HCT116 (cell line): ENCODE measurements around the gene RHOT1. TPM values are rescaled to one million over a fixed set of nuclear protein-coding genes. Genes with fewer than 3 reads are reported as not detected.

ENCODE experiments used
- ATAC-seq: fragments of 200-7000 bp; cut with Tn5 transposase; 2 replicates; pipeline ENCODE4 v1.9.1; 2020; ENCODE audit warnings: mild to moderate bottlenecking, moderate library complexity
- BruUV-seq: library from RNA; stranded (reverse); fragments of 400-500 nt; replicated peaks from 2 replicates; lab custom pipeline; 2021; lab: Mats Ljungman, UMichigan
- CTCF ChIA-PET: fragments of 300-600 bp; sonication (Branson Sonifier 250); formaldehyde crosslinking; loops from one replicate; lab custom pipeline; 2021; ENCODE audit warnings: antibody characterized with exemption; lab: Charles Lee
- POLR2A ChIA-PET: fragments of 300-600, 350-600 bp; sonication (Branson Sonifier 250); formaldehyde crosslinking; loops from one replicate; lab custom pipeline; 2021; ENCODE audit warnings: antibody characterized with exemption; lab: Charles Lee
- RAD21 ChIA-PET, 2 experiments: fragments of 300-600 bp; sonication (Branson Sonifier 250); formaldehyde crosslinking; loops; one replicate each; lab custom pipeline; 2023; ENCODE audit warnings: low total read pairs in 2 of 2; ENCODE audit not compliant: uncharacterized antibody in 2 of 2, unreplicated experiment in 2 of 2, low non-redundant PET in 1 of 2; lab: Charles Lee
- DNase-seq: peaks from one replicate; pipeline ENCODE4 v3.0.0-alpha.2; 2010; ENCODE audit warnings: low read depth, low spot score
- H2AFZ ChIP-seq: fragments of 200-600 bp; shearing (Covaris generic), sonication (generic); 2 replicates; pipeline ENCODE4 v1.6.1; 2017; ENCODE audit warnings: low read depth, mixed run types, mixed read lengths, antibody characterized with exemption, low read length; ENCODE audit not compliant: poor library complexity, severe bottlenecking
- H3K27ac ChIP-seq: 2 replicates; pipeline ENCODE4 v1.5.1; 2012; ENCODE audit warnings: low read depth, low read length
- H3K27me3 ChIP-seq: fragments of 200-600 bp; sonication (generic); 2 replicates; pipeline ENCODE4 v1.6.1; 2016; ENCODE audit warnings: mixed run types, low read length, mixed read lengths; ENCODE audit not compliant: insufficient read depth
- H3K36me3 ChIP-seq, 2 experiments: fragments of 200-500 bp in 1 of 2; fragments of 200-600 bp in 1 of 2; sonication (Bioruptor generic) in 1 of 2; sonication (generic) in 1 of 2; 2 replicates each; pipeline versions ENCODE4 v1.5.1 to v1.6.1; 2014 to 2016; ENCODE audit warnings: low read length in 2 of 2, inconsistent platforms in 1 of 2, mixed read lengths in 1 of 2, mixed run types in 1 of 2; ENCODE audit not compliant: insufficient read depth in 2 of 2, control insufficient read depth in 1 of 2
- H3K4me1 ChIP-seq, 2 experiments: fragments of 200-600 bp in 1 of 2; sonication (generic) in 1 of 2; 2 replicates each; pipeline versions ENCODE4 v1.5.1 to v1.6.1; 2012 to 2017; ENCODE audit warnings: low read length in 2 of 2, inconsistent platforms in 1 of 2, mild to moderate bottlenecking in 1 of 2, mixed read lengths in 1 of 2, mixed run types in 1 of 2, moderate library complexity in 1 of 2; ENCODE audit not compliant: insufficient read depth in 2 of 2, control insufficient read depth in 1 of 2
- H3K4me2 ChIP-seq: fragments of 200-600 bp; sonication (generic); 2 replicates; pipeline ENCODE4 v1.6.1; 2017; ENCODE audit warnings: mixed run types, low read length, mixed read lengths
- H3K4me3 ChIP-seq, 2 experiments: fragments of 200-600 bp in 1 of 2; sonication (generic) in 1 of 2; replicated peaks in 1 of 2; 2 replicates each; pipeline ENCODE4 v1.5.1; 2011 to 2016; ENCODE audit warnings: low read length in 2 of 2, control low read depth in 1 of 2, low read depth in 1 of 2, mild to moderate bottlenecking in 1 of 2, mixed read lengths in 1 of 2, mixed run types in 1 of 2
- H3K79me2 ChIP-seq: fragments of 200-600 bp; sonication (generic); 2 replicates; pipeline ENCODE4 v1.6.1; 2017; ENCODE audit warnings: mild to moderate bottlenecking, mixed run types, low read length, moderate library complexity, mixed read lengths; ENCODE audit not compliant: insufficient read depth
- H3K9ac ChIP-seq: fragments of 200-600 bp; sonication (generic); 2 replicates; pipeline ENCODE4 v1.6.1; 2016; ENCODE audit warnings: low read length, mixed read lengths
- H3K9me2 ChIP-seq: fragments of 200-600 bp; sonication (generic), shearing (Covaris generic); 2 replicates; pipeline ENCODE4 v1.6.1; 2017; ENCODE audit warnings: mixed run types, mild to moderate bottlenecking, moderate library complexity; ENCODE audit not compliant: insufficient read depth
- H3K9me3 ChIP-seq, 2 experiments: fragments of 200-500 bp in 1 of 2; fragments of 200-600 bp in 1 of 2; sonication (Bioruptor generic) in 1 of 2; sonication (generic) in 1 of 2; 2 replicates each; pipeline ENCODE4 v1.6.1; 2014 to 2017; ENCODE audit warnings: low read length in 2 of 2, mixed read lengths in 2 of 2, inconsistent platforms in 1 of 2, low read depth in 1 of 2, mild to moderate bottlenecking in 1 of 2, mixed run types in 1 of 2, moderate library complexity in 1 of 2; ENCODE audit not compliant: control insufficient read depth in 1 of 2, insufficient read depth in 1 of 2
- H4K20me1 ChIP-seq: fragments of 200-600 bp; sonication (generic), shearing (Covaris generic); 2 replicates; pipeline ENCODE4 v1.6.1; 2017; ENCODE audit warnings: mixed run types, mild to moderate bottlenecking, moderate library complexity; ENCODE audit not compliant: insufficient read depth
- ATF3 ChIP-seq: IDR thresholded peaks from 2 replicates; pipeline ENCODE4 v1.6.1; 2012
- CBX3 ChIP-seq: IDR thresholded peaks from 2 replicates; pipeline ENCODE4 v1.6.1; 2012; ENCODE audit warnings: low read depth
- CEBPB ChIP-seq: IDR thresholded peaks from 2 replicates; pipeline ENCODE4 v1.6.1; 2012; ENCODE audit warnings: low read depth
- CTCF ChIP-seq, 3 experiments: fragments of 200-600 bp in 1 of 3; sonication (generic) in 1 of 3; IDR thresholded peaks in 2 of 3; conservative IDR thresholded peaks in 1 of 3; 2 replicates each; pipeline ENCODE4 v1.5.1; 2012 to 2017; ENCODE audit warnings: low read depth in 2 of 3, low read length in 2 of 3, antibody characterized with exemption in 1 of 3, borderline replicate concordance in 1 of 3, control low read depth in 1 of 3, mild to moderate bottlenecking in 1 of 3, mixed read lengths in 1 of 3, mixed run types in 1 of 3, moderate library complexity in 1 of 3; ENCODE audit not compliant: insufficient read depth in 1 of 3
- EGR1 ChIP-seq: IDR thresholded peaks from 2 replicates; pipeline ENCODE4 v1.6.1; 2012; ENCODE audit warnings: low read depth
- ELF1 ChIP-seq: IDR thresholded peaks from 2 replicates; pipeline ENCODE4 v1.6.1; 2012; ENCODE audit warnings: low read depth, borderline replicate concordance
- EZH2 ChIP-seq: fragments of 200-600 bp; sonication (generic); IDR thresholded peaks from 2 replicates; pipeline ENCODE4 v1.6.1; 2017; ENCODE audit warnings: antibody characterized with exemption, mixed run types
- FOSL1 ChIP-seq: IDR thresholded peaks from 2 replicates; pipeline ENCODE4 v1.6.1; 2012; ENCODE audit warnings: low read depth
- MAX ChIP-seq: IDR thresholded peaks from 2 replicates; pipeline ENCODE4 v1.6.1; 2012
- POLR2A ChIP-seq: IDR thresholded peaks from 2 replicates; pipeline ENCODE4 v1.7.0; 2011; ENCODE audit warnings: borderline replicate concordance; ENCODE audit not compliant: insufficient read depth, insufficient read length; ENCODE audit errors: extremely low read depth
- RAD21 ChIP-seq: IDR thresholded peaks from 2 replicates; pipeline ENCODE4 v1.6.1; 2012; ENCODE audit warnings: low read depth, mild to moderate bottlenecking
- REST ChIP-seq: IDR thresholded peaks from 2 replicates; pipeline ENCODE4 v1.6.1; 2012; ENCODE audit warnings: low read depth
- SIN3A ChIP-seq: IDR thresholded peaks from 2 replicates; pipeline ENCODE4 v1.6.1; 2012; ENCODE audit warnings: low read depth
- SRF ChIP-seq: IDR thresholded peaks from 2 replicates; pipeline ENCODE4 v1.6.1; 2012; ENCODE audit warnings: low read depth
- TCF7L2 ChIP-seq: IDR thresholded peaks from 2 replicates; pipeline ENCODE4 v1.7.0; 2011; ENCODE audit warnings: borderline replicate concordance, inconsistent platforms; ENCODE audit not compliant: insufficient read depth, insufficient read length; ENCODE audit errors: extremely low read depth
- YY1 ChIP-seq: IDR thresholded peaks from 2 replicates; pipeline ENCODE4 v1.6.1; 2011; ENCODE audit warnings: low read length, low read depth, moderate library complexity, mild to moderate bottlenecking; ENCODE audit not compliant: insufficient replicate concordance; ENCODE audit errors: extremely low read depth
- ZBTB33 ChIP-seq: IDR thresholded peaks from 2 replicates; pipeline ENCODE4 v1.6.1; 2011; ENCODE audit warnings: mild to moderate bottlenecking, low read length, moderate library complexity; ENCODE audit not compliant: insufficient replicate concordance; ENCODE audit errors: extremely low read depth
- ZFX ChIP-seq: fragments of 450-650 bp; IDR thresholded peaks from 2 replicates; pipeline ENCODE4 v1.6.1; 2017
- ZNF274 ChIP-seq: fragments of 200-500 bp; sonication (Bioruptor generic); IDR thresholded peaks from 2 replicates; pipeline ENCODE4 v1.6.1; 2014; ENCODE audit warnings: mild to moderate bottlenecking, low read depth, low read length, inconsistent platforms
- intact Hi-C: fragments of 100-400 bp; cut with micrococcal nuclease; formaldehyde crosslinking; loops from 2 replicates; pipeline ENCODE4 v1.10.0; 2022
- total RNA-seq: library from RNA; stranded (reverse); gene quantifications from one replicate; pipeline ENCODE4 v1.2.1, GENCODE V29; 2021; ENCODE audit not compliant: unreplicated experiment

Gene RHOT1
- total RNA-seq, 1 experiment from 2014 or later = 33.3 TPM

- ChIA-PET POLR2A (interaction anchor here (0.6 kb wide), 1 partner anchor 128 kb away, joined by 3 read pairs; no protein-coding TSS in a partner anchor), RAD21 (no interaction called here), CTCF (no interaction called here)
- H3K4me3 ChIP-seq = no peak overlapping the region
- intact Hi-C loops = loop anchor here (10.0 kb wide), 1 partner anchor 499 kb away; no protein-coding TSS in a partner anchor
- no peak overlapping the region for H3K4me2 ChIP-seq
- H3K9me2 ChIP-seq = no peaks in the 10 kb centered on the region
- no peak overlapping the region for H3K9ac ChIP-seq
- no peak overlapping the region for H2AFZ ChIP-seq
- no TSS peak for BruUV-seq
- H3K4me1 ChIP-seq = no peaks in the 10 kb centered on the region
- no peak overlapping the region for H3K27ac ChIP-seq
- H3K27me3 ChIP-seq = no peaks in the 10 kb centered on the region
- no peaks in the 10 kb centered on the region for H3K9me3 ChIP-seq
- H3K36me3 ChIP-seq = no peaks in the 10 kb centered on the region
- DNase-seq = no peak
- H4K20me1 ChIP-seq = no peaks in the 10 kb centered on the region
- no peaks in the 10 kb centered on the region for H3K79me2 ChIP-seq
- ATAC-seq = no peak
- TF ChIP-seq YY1 (no peak), REST (no peak), CBX3 (no peak), ZBTB33 (no peak), RAD21 (no peak), SRF (no peak), ZFX (no peak), SIN3A (no peak), FOSL1 (no peak), EGR1 (no peak), TCF7L2 (no peak), MAX (no peak), CEBPB (no peak), EZH2 (no peak), ZNF274 (no peak), CTCF (IDR thresholded peaks at IDR 0.05 in 2 of 3, conservative IDR thresholded peaks at IDR 0.05 in 1 of 3; ENCODE audit: borderline replicate concordance in 1 of 3, insufficient read depth in 1 of 3, low read depth in 2 of 3, low read length in 2 of 3) (no peak), ATF3 (no peak), ELF1 (no peak), POLR2A (no peak)
- TF ChIP-seq, all 23 proteins: peak for 0
These were observed 113.9 kb downstream of the RHOT1 start for GRCh38 chr17:32256012-32256700.
